Ascending aorta (tissue), 2 donors: ENCODE results near the gene ITGA11. TPM values are rescaled to one million over a fixed set of nuclear protein-coding genes. Genes with fewer than 3 reads are reported as not detected.
A peak's percentile ranks its signal among the peaks of the same experiment; 100 is the strongest.

Source experiments
- DNase-seq, 2 donors: peaks; one replicate each; pipeline ENCODE4 v3.0.0-alpha.2; 2019; ENCODE audit warnings: low spot score in 2 of 2
- H3K27ac ChIP-seq, 2 donors: fragments of 200-600 bp; sonication (generic); one replicate each; pipeline ENCODE4 v1.5.1; 2016 to 2017; ENCODE audit warnings: mild to moderate bottlenecking in 1 of 2
- H3K27me3 ChIP-seq: fragments of 200-600 bp; sonication (generic); one replicate; pipeline ENCODE4 v1.5.1; 2017
- H3K36me3 ChIP-seq, 2 donors: fragments of 200-600 bp; sonication (generic); one replicate each; pipeline ENCODE4 v1.5.1; 2016
- H3K4me1 ChIP-seq, 2 donors: fragments of 200-600 bp; sonication (generic); one replicate each; pipeline ENCODE4 v1.5.1; 2016 to 2017; ENCODE audit warnings: mild to moderate bottlenecking in 1 of 2
- H3K4me3 ChIP-seq, 2 donors: fragments of 200-600 bp; sonication (generic); one replicate each; pipeline ENCODE4 v1.5.1; 2016 to 2017; ENCODE audit warnings: mild to moderate bottlenecking in 1 of 2
- H3K9me3 ChIP-seq, 2 donors: fragments of 200-600 bp; sonication (generic); one replicate each; pipeline ENCODE4 v1.5.1; 2016
- CTCF ChIP-seq, 3 experiments: fragments of 200-600 bp in 2 of 3; fragments of 450-650 bp in 1 of 3; sonication (generic) in 2 of 3; IDR thresholded peaks; one replicate each; pipeline ENCODE4 v1.5.1; 2016 to 2019; ENCODE audit warnings: antibody characterized with exemption in 3 of 3, mild to moderate bottlenecking in 1 of 3, moderate library complexity in 1 of 3
- intact Hi-C: fragments of 100-400 bp; cut with DNase I; formaldehyde crosslinking; loops from one replicate; pipeline ENCODE4 v1.15.1; 2023
- total RNA-seq: library from RNA; depleted of rRNA; stranded (reverse); fragments of >200 nt; gene quantifications from one replicate; pipeline ENCODE4 v1.1.0, GENCODE V29; 2016

ITGA11 gene
- total RNA-seq, 1 donor from 2014 or later, result 136 TPM

GRCh38 chr15:68379759-68380290 lies 52.1 kb downstream of the ITGA11 start:
- no peaks in the 10 kb centered on the region for H3K9me3 ChIP-seq
- H3K4me1 ChIP-seq, result peaks cover 8 to 22% of the 10 kb centered on the region in 2 donors
- no peak for TF ChIP-seq CTCF (IDR thresholded peaks at IDR 0.05)
- no peak overlapping the region for H3K4me3 ChIP-seq
- no peaks in the 10 kb centered on the region for H3K27me3 ChIP-seq
- H3K27ac ChIP-seq, result peak overlapping the region in 1 of 2 donors; percentile 28
- DNase-seq, result peak in 1 of 2 donors; percentile 44
- intact Hi-C loops, result loop anchor here (5.0 kb wide), 2 partner anchors 42 to 73 kb away; no protein-coding TSS in a partner anchor
- peaks cover 4 to 14% of the 10 kb centered on the region in 2 donors for H3K36me3 ChIP-seq

- peak in 1 of 2 donors; percentile 35 for DNase-seq
- H3K27ac ChIP-seq, result peak overlapping the region in 1 of 2 donors; percentile 22
- no peak for TF ChIP-seq CTCF (IDR thresholded peaks at IDR 0.05)
- intact Hi-C loops, result no loop called here
- no peaks in the 10 kb centered on the region for H3K27me3 ChIP-seq
- peaks cover 4 to 14% of the 10 kb centered on the region in 2 donors for H3K36me3 ChIP-seq
- H3K4me3 ChIP-seq, result no peak overlapping the region
- peaks cover 6 to 18% of the 10 kb centered on the region in 2 donors for H3K4me1 ChIP-seq
- no peaks in the 10 kb centered on the region for H3K9me3 ChIP-seq
These were observed 52.8 kb downstream of the ITGA11 start for GRCh38 chr15:68379058-68379758.

GRCh38 chr15:68378595-68378994 lies 53.4 kb downstream of the ITGA11 start:
- no peaks in the 10 kb centered on the region for H3K27me3 ChIP-seq
- TF ChIP-seq CTCF (IDR thresholded peaks at IDR 0.05), result no peak
- no peak overlapping the region for H3K4me3 ChIP-seq
- peaks cover 4 to 15% of the 10 kb centered on the region in 2 donors for H3K36me3 ChIP-seq
- peaks cover 1 to 13% of the 10 kb centered on the region in 2 donors for H3K4me1 ChIP-seq
- intact Hi-C loops, result no loop called here
- no peak for DNase-seq
- no peaks in the 10 kb centered on the region for H3K9me3 ChIP-seq
- no peak overlapping the region for H3K27ac ChIP-seq

GRCh38 chr15:68377766-68378165 lies 54.2 kb downstream of the ITGA11 start:
- no peak for TF ChIP-seq CTCF (IDR thresholded peaks at IDR 0.05)
- Histone ChIP-seq H3K9me3 (no peaks in the 10 kb centered on the region), H3K4me1 (peaks cover 0 to 12% of the 10 kb centered on the region in 2 donors), H3K36me3 (peaks cover 4 to 22% of the 10 kb centered on the region in 2 donors), H3K27me3 (no peaks in the 10 kb centered on the region), H3K27ac (peak overlapping the region in 1 of 2 donors; percentile 22), H3K4me3 (no peak overlapping the region)
- peak in 1 of 2 donors; percentile 33 for DNase-seq
- intact Hi-C loops, result no loop called here

GRCh38 chr15:68376447-68377060 lies 55.4 kb downstream of the ITGA11 start:
- Histone ChIP-seq H3K9me3 (no peaks in the 10 kb centered on the region), H3K4me3 (no peak overlapping the region), H3K36me3 (peaks cover 4 to 30% of the 10 kb centered on the region in 2 donors), H3K4me1 (peaks cover 0 to 11% of the 10 kb centered on the region in 2 donors), H3K27ac (no peak overlapping the region), H3K27me3 (no peaks in the 10 kb centered on the region)
- DNase-seq, result peak in 1 of 2 donors; percentile 33
- intact Hi-C loops, result no loop called here
- TF ChIP-seq CTCF (IDR thresholded peaks at IDR 0.05), result no peak
